Endothelial cell of umbilical vein (primary cell): ENCODE data around the gene MXI1. TPM values are rescaled to one million over a fixed set of nuclear protein-coding genes. Genes with fewer than 3 reads are reported as not detected.
"Not testable (repeated sequence)": the region's sequence is repeated elsewhere in the genome, so short reads cannot be mapped to it uniquely, and the experiment has no call there.

Source experiments
- BruUV-seq: library from RNA; stranded (reverse); fragments of 400-500 nt; replicated peaks from 2 replicates; lab custom pipeline; 2021; lab: Mats Ljungman, UMichigan
- CTCF ChIA-PET: fragments of 300-600, 350-600 bp; sonication (Branson Sonifier 250); formaldehyde crosslinking; loops from one replicate; lab custom pipeline; 2021; ENCODE audit warnings: antibody characterized with exemption, inconsistent platforms; lab: Charles Lee
- POLR2A ChIA-PET: fragments of 300-600, 350-600 bp; sonication (Branson Sonifier 250); formaldehyde crosslinking; loops from one replicate; lab custom pipeline; 2021; ENCODE audit warnings: antibody characterized with exemption, inconsistent platforms; lab: Charles Lee
- DNase-seq: peaks from one replicate; pipeline ENCODE4 v3.0.0-alpha.2; 2011; ENCODE audit warnings: low read depth, low spot score
- FAIRE-seq: peaks from 2 replicates; lab custom pipeline; 2011; peaks lifted over from hg19 to GRCh38; lab: Jason Lieb, UNC
- H2AFZ ChIP-seq: 2 replicates; pipeline ENCODE4 v1.6.0; 2012; ENCODE audit warnings: low read depth, low read length, control low read depth, inconsistent platforms
- H3K27ac ChIP-seq: 2 replicates; pipeline ENCODE4 v1.5.1; 2011; ENCODE audit warnings: low read depth, mild to moderate bottlenecking, control low read depth, low read length, moderate library complexity; ENCODE audit not compliant: insufficient read depth
- H3K27me3 ChIP-seq, 2 experiments: 2 replicates each; pipeline versions ENCODE4 v1.6.0 to v1.6.1; 2011; ENCODE audit warnings: low read length in 2 of 2, mixed read lengths in 1 of 2; ENCODE audit not compliant: control insufficient read depth in 2 of 2, insufficient read depth in 2 of 2
- H3K36me3 ChIP-seq, 2 experiments: 2 replicates in 1 of 2; 3 replicates in 1 of 2; pipeline ENCODE4 v1.5.1; 2011; ENCODE audit warnings: low read length in 2 of 2, mild to moderate bottlenecking in 1 of 2, moderate library complexity in 1 of 2; ENCODE audit not compliant: control insufficient read depth in 2 of 2, insufficient read depth in 2 of 2; ENCODE audit errors: extremely low read depth in 1 of 2
- H3K4me1 ChIP-seq: 3 replicates; pipeline ENCODE4 v1.5.1; 2011; ENCODE audit warnings: mild to moderate bottlenecking, low read length; ENCODE audit not compliant: control insufficient read depth, insufficient read depth; ENCODE audit errors: extremely low read depth
- H3K4me2 ChIP-seq: 2 replicates; pipeline ENCODE4 v1.6.1; 2011; ENCODE audit warnings: low read length, control low read depth, mixed read lengths; ENCODE audit not compliant: insufficient read depth
- H3K4me3 ChIP-seq, 3 experiments: fragments of 200-600 bp in 1 of 3; sonication (generic), shearing (Covaris generic) in 1 of 3; replicated peaks in 1 of 3; 2 replicates each; pipeline ENCODE4 v1.5.1; 2011 to 2016; ENCODE audit warnings: control low read depth in 3 of 3, low read length in 3 of 3, mild to moderate bottlenecking in 2 of 3, inconsistent platforms in 1 of 3, low read depth in 1 of 3, moderate library complexity in 1 of 3; ENCODE audit not compliant: insufficient read depth in 1 of 3
- H3K79me2 ChIP-seq: 2 replicates; pipeline ENCODE4 v1.6.0; 2012; ENCODE audit warnings: low read length, inconsistent platforms; ENCODE audit not compliant: control insufficient read depth, insufficient read depth
- H3K9ac ChIP-seq: replicated peaks from 2 replicates; pipeline ENCODE3; 2011; ENCODE audit warnings: low read length, control low read depth; ENCODE audit not compliant: insufficient read depth; ENCODE audit errors: extremely low read depth
- H3K9me1 ChIP-seq: replicated peaks from 3 replicates; pipeline ENCODE4 v1.6.0; 2011; ENCODE audit warnings: mild to moderate bottlenecking, low read length; ENCODE audit not compliant: control insufficient read depth, insufficient read depth; ENCODE audit errors: extremely low read depth
- H3K9me3 ChIP-seq: replicated peaks from 2 replicates; pipeline ENCODE4 v1.5.1; 2012; ENCODE audit warnings: low read length, inconsistent platforms; ENCODE audit not compliant: control insufficient read depth, insufficient read depth
- H4K20me1 ChIP-seq: replicated peaks from 2 replicates; pipeline ENCODE3; 2011; ENCODE audit warnings: mild to moderate bottlenecking, low read length; ENCODE audit not compliant: control insufficient read depth, insufficient read depth; ENCODE audit errors: extremely low read depth
- EZH2 ChIP-seq: IDR thresholded peaks from 2 replicates; pipeline ENCODE4 v1.6.1; 2012; ENCODE audit warnings: borderline replicate concordance, low read depth, mild to moderate bottlenecking, moderate library complexity, low read length, inconsistent platforms; ENCODE audit not compliant: severe bottlenecking
- FOS ChIP-seq: IDR thresholded peaks from 2 replicates; pipeline ENCODE4 v1.6.1; 2011; ENCODE audit warnings: mild to moderate bottlenecking, low read length, moderate library complexity, borderline replicate concordance; ENCODE audit not compliant: insufficient read depth
- GATA2 ChIP-seq: IDR thresholded peaks from 2 replicates; pipeline ENCODE4 v1.7.0; 2011; ENCODE audit warnings: low read depth, mild to moderate bottlenecking, moderate library complexity, mixed read lengths, low read length; ENCODE audit not compliant: insufficient read length, insufficient read depth
- JUN ChIP-seq: IDR thresholded peaks from 2 replicates; pipeline ENCODE4 v1.6.1; 2011; ENCODE audit warnings: borderline replicate concordance, low read depth; ENCODE audit not compliant: insufficient read length, insufficient read depth
- MAX ChIP-seq: IDR thresholded peaks from 2 replicates; pipeline ENCODE4 v1.6.1; 2011; ENCODE audit not compliant: insufficient read depth, insufficient read length
- MYC ChIP-seq: IDR thresholded peaks from one replicate; pipeline ENCODE4 v1.6.1; 2011; ENCODE audit warnings: mild to moderate bottlenecking, low read depth, low read length
- POLR2A ChIP-seq: IDR thresholded peaks from 2 replicates; pipeline ENCODE4 v1.6.1; 2012; ENCODE audit warnings: low read depth, mild to moderate bottlenecking, control low read depth, low read length
- POLR2AphosphoS5 ChIP-seq: IDR thresholded peaks from 2 replicates; pipeline ENCODE4 v1.6.1; 2012; ENCODE audit warnings: low read depth, mild to moderate bottlenecking, control low read depth, low read length, moderate library complexity; ENCODE audit not compliant: insufficient read depth
- dilution Hi-C: fragments of 300-500 bp; cut with MboI; formaldehyde crosslinking; loops from one replicate; pipeline ENCODE4 v1.15.0; 2019; ENCODE audit warnings: low sequenced_read_pairs; ENCODE audit not compliant: extremely low pct_ligation_motif_present
- intact Hi-C: fragments of 100-400 bp; cut with micrococcal nuclease; formaldehyde crosslinking; loops from one replicate; pipeline ENCODE4 v1.10.0; 2022
- polyA plus RNA-seq, 4 experiments: library from polyadenylated mRNA; depleted of rRNA in 3 of 4; stranded (reverse) in 3 of 4; unstranded in 1 of 4; fragments of >200 nt; gene quantifications; 2 replicates each; pipeline versions ENCODE4 v1.2.1 to v1.2.3, GENCODE V29; 2011 to 2012; ENCODE audit warnings: missing spikeins in 1 of 4
- total RNA-seq: library from RNA; stranded (reverse); gene quantifications from 2 replicates; pipeline ENCODE4 v1.2.3, GENCODE V29; 2021
- TF ChIP-seq, protein P1 (sequence below), 2 donors: IDR thresholded peaks; 1 replicate in 1 of 2; 2 replicates in 1 of 2; pipeline ENCODE4 v1.5.1; 2011; ENCODE audit warnings: low read length in 2 of 2, mild to moderate bottlenecking in 2 of 2, moderate library complexity in 2 of 2, control low read depth in 1 of 2, inconsistent platforms in 1 of 2, low read depth in 1 of 2; ENCODE audit not compliant: insufficient read depth in 1 of 2; ENCODE audit errors: extremely low read depth in 1 of 2

Gene MXI1
- total and polyA plus RNA-seq, 2 donors (not counting 3 experiments of a cell fraction or from before 2014, with no cell fraction given), result 2.7 to 8.5 TPM

DNA sequence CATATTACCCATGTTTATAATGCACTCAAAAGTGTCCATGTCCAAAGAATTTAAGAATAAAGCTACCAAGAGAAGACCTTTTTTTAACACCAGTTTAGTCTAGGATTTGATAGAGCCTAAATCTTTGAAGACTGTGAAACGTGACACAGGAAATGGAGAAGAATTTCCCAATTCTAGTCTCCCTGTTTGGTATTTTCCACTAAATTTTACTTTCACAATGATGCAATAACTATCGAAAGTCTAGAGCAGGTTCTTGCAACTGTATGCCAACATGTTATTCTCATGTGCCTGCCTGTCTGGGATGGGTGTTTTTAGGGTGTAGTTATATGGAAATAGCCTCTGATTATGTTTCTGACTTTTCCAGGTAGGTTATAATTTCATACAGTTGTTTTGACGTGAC, 6.9 kb upstream of the MXI1 start:
- TF ChIP-seq GATA2, result no peak
- TF ChIP-seq POLR2AphosphoS5, result no peak
- TF ChIP-seq POLR2A, result no peak
- no peak for TF ChIP-seq JUN
- TF ChIP-seq MAX, result no peak
- TF ChIP-seq, protein P1, sequence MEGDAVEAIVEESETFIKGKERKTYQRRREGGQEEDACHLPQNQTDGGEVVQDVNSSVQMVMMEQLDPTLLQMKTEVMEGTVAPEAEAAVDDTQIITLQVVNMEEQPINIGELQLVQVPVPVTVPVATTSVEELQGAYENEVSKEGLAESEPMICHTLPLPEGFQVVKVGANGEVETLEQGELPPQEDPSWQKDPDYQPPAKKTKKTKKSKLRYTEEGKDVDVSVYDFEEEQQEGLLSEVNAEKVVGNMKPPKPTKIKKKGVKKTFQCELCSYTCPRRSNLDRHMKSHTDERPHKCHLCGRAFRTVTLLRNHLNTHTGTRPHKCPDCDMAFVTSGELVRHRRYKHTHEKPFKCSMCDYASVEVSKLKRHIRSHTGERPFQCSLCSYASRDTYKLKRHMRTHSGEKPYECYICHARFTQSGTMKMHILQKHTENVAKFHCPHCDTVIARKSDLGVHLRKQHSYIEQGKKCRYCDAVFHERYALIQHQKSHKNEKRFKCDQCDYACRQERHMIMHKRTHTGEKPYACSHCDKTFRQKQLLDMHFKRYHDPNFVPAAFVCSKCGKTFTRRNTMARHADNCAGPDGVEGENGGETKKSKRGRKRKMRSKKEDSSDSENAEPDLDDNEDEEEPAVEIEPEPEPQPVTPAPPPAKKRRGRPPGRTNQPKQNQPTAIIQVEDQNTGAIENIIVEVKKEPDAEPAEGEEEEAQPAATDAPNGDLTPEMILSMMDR (IDR thresholded peaks at IDR 0.05; ENCODE audit: extremely low read depth in 1 of 2, insufficient read depth in 1 of 2, low read depth in 1 of 2, low read length in 2 of 2), result no peak
- no peak for TF ChIP-seq FOS
- TF ChIP-seq EZH2, result no peak
- no peak for TF ChIP-seq MYC
- Histone ChIP-seq H3K4me3 (no peak overlapping the region), H3K9ac (no peak overlapping the region), H2AFZ (no peak overlapping the region), H3K36me3 (no peaks in the 10 kb centered on the region), H3K79me2 (no peaks in the 10 kb centered on the region), H3K27me3 (peaks cover 15 to 33% of the 10 kb centered on the region in 2 experiments), H3K4me2 (no peak overlapping the region), H4K20me1 (no peaks in the 10 kb centered on the region), H3K27ac (no peak overlapping the region), H3K4me1 (no peaks in the 10 kb centered on the region), H3K9me1 (no peaks in the 10 kb centered on the region), H3K9me3 (no peaks in the 10 kb centered on the region)
- BruUV-seq, result no TSS peak
- intact Hi-C loops (no loop called here), dilution Hi-C loops (no loop called here)
- no peak for FAIRE-seq
- ChIA-PET CTCF (interaction anchor here (1.2 kb wide), 1 partner anchor 316 kb away, joined by 3 read pairs; no protein-coding TSS in a partner anchor), POLR2A (no interaction called here)
- no peak for DNase-seq

GRCh38 chr10:110201046-110201445, 6.4 kb upstream of the MXI1 start:
- BruUV-seq, intact Hi-C loops, H3K4me3 ChIP-seq, H3K9ac ChIP-seq, dilution Hi-C loops, DNase-seq, H3K4me1 ChIP-seq, H3K9me3 ChIP-seq, POLR2A ChIA-PET, FAIRE-seq, H3K79me2 ChIP-seq, H4K20me1 ChIP-seq, H3K36me3 ChIP-seq, H3K4me2 ChIP-seq, H2AFZ ChIP-seq, H3K27ac ChIP-seq, H3K9me1 ChIP-seq: not testable (repeated sequence)
- H3K27me3 ChIP-seq, result peaks cover 13 to 32% of the 10 kb centered on the region in 2 experiments
- CTCF ChIA-PET, result interaction anchor here (1.2 kb wide), 1 partner anchor 317 kb away, joined by 3 read pairs; no protein-coding TSS in a partner anchor
